Activated CD8-positive, alpha-beta memory T cell treated with anti-CD3 and anti-CD28 coated beads, Interleukin-2, amount 50 U/mL, for 4 hours (primary cell): Measurements from ENCODE around the gene WDR18.
A peak's percentile ranks its signal among the peaks of the same experiment; 100 is the strongest.

Experiments
- DNase-seq: peaks from one replicate; pipeline ENCODE4 v3.0.0-alpha.2; 2020

WDR18 gene

DNA sequence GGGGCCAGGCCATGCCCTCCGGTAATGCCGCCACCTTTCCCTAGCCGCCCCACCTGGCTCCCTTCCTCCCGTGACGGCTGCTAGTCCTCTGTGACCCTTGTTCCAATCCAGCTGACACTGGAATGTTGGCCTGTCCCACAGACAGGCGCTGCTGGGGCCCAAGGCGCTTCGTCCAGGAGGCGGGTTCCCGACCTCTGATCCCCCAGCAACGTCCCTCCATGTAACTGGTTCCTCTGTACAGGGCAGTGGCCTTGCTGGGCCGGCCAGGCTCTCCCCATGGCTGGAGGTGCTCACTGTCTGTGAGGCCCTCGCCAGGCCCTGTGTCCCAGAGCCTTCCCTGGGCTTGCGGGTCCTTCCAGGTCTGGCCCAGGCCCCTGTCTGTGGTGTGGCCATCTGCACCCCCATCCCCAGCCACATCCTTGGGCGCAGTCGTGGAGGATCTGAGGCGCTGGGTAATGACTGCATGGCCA is 9.3 kb downstream of the WDR18 start:
- no peak for DNase-seq

DNA sequence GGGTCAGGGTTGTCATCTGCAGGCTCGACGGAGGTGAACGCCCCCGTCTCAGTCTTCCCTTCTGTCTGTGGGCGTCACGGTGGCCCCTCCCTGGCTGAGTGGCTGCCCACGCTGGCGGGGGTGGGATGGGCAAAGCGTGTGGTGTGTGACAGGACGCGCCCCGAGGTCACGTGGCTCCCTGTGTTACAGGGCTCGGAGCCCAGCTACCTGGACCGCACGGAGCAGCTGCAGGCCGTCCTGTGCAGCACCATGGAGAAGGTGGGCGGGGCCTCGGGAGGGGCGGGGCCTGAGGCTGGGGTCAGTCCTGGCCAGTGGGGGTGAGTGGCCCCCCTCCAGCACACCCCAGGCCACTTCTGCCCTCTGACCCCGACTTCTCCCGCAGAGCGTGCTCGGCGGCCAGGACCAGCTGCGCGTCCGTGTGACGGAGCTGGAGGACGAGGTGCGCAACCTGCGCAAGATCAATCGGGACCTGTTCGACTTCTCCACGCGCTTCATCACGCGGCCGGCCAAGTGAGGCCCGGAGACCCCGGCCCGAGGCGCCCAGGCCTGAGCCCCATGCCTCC is 9.8 kb downstream of the WDR18 start:
- no peak for DNase-seq

DNA sequence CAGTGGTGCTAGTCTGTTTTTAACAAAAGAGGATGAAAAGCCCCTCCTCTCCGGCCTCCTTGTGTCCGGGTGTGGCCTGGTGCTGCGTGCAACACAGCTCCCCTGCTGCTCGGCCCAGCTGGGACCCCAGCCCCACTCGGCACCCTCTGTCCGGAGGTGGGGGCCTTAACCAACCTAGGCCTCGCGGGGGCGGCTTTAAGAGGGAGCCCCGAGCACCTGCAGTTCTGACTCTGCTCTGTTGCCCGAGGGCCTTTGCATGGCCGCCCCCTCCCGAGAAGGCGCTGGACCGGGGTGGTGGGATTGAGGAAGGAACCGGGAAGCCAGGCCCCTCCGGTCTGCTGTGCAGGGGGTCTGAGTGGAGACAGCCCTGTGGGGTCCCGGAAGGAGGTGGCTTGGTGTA is 10.4 kb downstream of the WDR18 start:
- no peak for DNase-seq

DNA sequence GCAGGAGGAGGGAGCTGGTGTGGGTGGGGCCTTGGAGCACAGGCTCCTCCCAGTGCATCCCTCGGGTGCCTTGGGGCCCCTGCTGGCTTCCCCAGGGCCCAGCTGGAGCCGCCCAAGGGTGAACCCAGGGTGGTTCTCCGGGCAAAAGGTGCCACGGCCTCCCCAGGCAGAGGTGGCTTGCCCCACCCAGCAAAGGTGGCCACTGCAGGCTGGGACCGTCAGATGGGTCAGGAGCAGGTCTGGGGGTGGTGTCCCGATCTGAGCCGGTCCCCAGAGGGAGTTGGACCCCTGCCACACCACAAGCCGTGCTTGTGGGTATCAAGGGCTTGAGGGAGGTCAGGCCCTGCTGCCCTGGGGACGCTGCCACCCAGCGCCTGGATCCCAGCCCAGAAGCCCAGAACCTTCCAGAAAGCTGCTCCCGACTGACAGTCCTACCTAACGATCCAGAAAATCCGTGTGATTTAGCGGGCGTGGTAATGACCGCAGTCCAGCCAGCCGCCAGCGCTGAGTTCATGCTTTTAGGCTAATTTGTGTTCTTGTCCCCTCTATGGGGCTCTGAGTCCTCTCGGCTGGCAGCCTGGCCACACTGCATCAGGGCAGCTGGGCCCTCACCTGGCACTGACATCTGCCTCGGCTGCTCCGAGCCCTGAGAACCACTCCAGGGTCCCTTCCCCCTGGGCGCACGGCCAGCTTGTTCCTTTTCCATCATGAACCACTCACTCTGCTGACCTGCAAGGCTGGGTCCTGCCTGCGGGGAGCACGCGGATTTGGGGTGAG is 11.1 kb downstream of the WDR18 start:
- no peak for DNase-seq

DNA sequence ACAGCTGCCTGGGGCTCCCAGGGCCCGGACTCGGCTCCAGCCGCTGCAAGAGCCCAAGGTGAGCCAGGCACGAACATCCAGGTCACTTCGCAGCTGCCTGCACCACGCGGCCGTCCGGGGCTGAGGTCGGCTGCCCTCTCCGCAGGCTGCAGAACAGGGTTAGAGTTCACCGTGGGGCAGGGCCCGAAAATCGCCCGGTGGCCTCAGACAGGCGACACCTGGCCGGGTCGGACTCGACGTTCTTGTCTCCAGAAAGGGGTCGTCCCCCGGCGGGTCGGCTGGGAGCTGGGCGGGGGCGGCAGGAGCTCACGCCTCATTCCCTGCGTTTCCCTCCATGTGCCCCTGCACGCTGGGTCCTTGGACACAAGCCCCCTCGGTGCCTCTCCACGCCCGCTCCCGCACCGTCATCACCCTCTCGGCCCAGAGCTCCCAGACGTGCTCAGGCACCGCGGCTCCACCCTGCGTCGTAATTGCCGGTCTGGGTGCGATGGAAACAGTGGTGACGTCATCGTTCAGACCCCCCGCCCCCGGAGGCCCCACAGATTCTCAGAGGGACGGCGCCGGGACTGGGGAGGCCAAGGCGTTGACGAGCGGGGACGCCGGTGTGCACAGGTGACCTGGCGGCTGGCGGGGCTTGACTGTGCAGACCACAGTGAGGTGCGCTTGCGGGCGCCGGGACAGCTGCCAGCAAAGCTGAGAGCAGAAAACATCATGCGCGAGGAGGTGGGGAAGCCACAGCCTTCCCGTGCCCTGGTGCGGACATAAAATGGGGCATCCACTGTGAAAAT is 12.1 kb downstream of the WDR18 start:
- DNase-seq: peak; percentile 81

DNA sequence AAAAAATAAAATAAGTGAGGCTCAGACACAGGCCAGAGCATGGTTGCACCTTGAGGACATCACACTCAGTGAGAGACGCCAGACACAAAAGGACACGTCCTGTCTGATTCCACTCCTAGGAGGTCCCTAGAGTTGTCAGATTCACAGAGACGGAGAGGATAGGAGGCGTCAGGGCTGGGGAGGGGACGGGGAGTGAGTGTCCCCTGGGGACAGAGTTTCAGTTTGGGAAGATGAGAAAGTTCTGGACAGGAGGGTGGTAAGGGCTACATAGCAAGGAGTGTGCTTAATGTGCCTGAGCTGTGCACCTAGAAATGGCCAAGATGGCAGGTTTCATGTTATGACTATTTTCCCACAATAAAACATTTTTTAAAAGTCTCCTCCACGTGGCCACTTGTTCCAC is 13.9 kb downstream of the WDR18 start:
- no peak for DNase-seq

DNA sequence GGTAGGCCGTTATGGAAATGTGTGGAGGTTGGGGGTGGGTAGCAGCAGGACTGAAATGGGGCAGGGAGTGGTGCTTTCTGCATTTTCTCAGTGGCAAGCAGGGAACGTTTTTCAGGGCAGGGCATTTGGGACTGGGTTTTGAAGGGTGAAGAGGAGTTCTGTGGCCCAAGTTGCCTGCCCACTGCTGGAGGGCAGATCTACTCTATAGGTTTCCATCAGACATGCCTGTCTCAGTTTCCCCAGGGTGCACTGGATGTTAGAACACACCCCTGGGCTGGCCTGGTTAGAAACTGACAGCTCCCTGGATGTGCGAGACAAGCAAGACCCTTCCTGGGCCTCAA is 15.2 kb downstream of the WDR18 start:
- DNase-seq: no peak

DNA sequence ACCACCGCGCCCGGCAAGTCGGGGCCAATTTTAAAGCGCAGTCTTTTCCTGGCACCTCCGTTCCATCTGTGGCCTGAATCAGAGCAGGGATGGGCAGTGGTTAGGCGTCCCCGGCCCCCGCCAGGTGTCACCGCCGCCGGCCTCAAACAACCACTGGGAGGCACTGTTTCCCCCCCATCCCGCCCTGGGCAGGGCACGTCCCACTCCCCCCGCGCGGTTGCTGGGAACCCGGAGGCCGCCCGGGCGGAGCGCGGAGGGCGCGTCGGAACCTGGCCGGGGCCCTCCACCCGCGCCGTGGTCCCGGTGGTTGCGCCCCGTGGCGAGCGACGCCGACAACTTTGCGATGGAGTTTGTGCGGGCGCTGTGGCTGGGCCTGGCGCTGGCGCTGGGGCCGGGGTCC is 15.9 kb downstream of the WDR18 start, which contains the start of gene GRIN3B:
Gene GRIN3B (plus strand): TSS at position 325 of the 400 bp plus-strand sequence. CDS start 19 bp downstream, at position 344.
- peak; percentile 67 for DNase-seq

DNA sequence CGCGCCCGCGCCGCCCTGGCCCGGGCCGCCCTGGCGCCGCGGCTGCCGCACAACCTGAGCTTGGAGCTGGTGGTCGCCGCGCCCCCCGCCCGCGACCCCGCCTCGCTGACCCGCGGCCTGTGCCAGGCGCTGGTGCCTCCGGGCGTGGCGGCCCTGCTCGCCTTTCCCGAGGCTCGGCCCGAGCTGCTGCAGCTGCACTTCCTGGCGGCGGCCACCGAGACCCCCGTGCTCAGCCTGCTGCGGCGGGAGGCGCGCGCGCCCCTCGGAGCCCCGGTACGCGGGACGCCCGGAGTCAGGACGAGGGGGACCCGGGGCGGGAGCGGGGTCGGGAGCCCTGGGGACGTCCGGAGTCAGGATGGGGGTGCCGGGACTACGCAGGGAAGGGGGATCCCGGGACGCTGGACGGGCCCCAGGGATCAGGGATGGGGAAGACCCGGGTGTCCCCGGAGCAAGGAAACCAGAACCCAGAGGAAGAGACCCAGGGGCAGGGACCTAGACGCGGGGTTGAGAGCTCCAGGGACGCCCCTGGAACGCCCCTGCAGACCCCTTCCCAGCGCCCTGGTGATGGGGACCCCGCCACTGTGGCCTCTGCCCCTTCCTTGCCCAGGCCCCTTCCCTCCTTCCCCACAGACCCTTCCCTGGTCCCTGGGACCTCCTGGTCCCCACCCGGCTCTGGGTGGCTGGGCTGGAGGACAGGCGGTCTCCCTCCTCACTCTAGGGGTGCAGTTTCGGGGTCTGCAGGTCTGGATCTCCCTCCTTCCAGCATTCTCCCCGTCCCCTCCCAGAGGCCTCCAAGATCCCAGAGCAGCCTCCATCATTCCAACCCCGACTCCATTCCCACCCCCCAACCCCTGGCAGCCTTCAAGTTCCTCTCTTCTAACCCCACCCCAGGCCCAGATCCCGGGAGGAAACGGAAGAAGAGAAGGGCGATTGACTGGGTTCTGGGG is 16.7 kb downstream of the WDR18 start:
- no peak for DNase-seq

DNA sequence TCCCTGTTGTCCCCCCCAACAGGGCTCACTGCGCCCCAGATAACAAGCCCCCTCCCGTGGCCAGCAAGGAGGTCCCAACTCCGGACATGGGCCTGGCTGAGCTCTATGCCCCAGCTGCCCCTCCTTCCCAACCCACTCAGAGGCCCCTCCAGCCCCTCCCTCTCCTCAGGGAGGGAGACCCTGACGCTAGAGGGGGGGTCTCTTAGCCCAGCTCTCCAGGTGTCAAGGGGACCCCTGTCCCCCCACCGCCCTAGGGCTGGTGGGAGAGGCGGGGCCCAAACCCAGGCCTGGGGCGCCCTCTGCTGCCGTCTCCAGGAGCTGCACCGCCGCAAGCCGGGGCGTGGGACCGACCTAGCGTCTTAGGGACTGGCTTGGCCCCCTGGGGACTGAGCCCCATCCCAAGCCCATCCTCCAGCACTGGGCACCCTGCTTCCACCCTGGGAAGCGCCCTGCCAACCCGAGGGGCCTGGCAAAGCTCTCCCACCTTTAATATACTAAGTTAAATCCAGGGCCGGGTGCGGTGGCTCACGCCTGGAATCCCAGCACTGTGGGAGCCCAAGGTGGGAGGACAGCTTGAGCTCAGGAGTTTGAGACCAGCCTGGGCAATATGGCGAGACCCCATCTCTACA is 17.5 kb downstream of the WDR18 start:
- peak; percentile 78 for DNase-seq

DNA sequence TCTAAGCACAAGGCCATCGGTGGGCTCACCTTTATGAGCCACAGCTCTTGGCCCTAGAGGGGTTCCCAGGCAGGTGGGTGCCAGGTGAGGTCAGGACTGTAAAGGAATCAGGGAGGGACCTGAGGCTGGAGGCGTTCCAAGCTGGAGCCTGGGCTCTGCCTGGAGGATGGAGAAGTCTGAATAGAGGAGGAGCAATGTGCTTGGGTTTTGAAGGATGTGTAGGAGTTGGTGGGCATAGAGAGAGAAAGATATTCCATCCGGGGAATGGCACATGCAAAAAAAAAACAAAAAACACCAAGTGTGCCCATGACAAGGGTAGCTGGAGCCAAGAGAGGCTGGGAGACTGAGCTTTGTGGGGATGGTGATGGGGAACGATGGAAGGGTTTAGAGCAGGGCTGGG is 18.5 kb downstream of the WDR18 start:
- DNase-seq: no peak

DNA sequence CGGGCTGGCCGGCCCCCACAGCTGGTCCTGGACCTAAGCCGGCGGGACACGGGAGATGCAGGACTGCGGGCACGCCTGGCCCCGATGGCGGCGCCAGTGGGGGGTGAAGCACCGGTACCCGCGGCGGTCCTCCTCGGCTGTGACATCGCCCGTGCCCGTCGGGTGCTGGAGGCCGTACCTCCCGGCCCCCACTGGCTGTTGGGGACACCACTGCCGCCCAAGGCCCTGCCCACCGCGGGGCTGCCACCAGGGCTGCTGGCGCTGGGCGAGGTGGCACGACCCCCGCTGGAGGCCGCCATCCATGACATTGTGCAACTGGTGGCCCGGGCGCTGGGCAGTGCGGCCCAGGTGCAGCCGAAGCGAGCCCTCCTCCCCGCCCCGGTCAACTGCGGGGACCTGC is 19.1 kb downstream of the WDR18 start:
- no peak for DNase-seq

DNA sequence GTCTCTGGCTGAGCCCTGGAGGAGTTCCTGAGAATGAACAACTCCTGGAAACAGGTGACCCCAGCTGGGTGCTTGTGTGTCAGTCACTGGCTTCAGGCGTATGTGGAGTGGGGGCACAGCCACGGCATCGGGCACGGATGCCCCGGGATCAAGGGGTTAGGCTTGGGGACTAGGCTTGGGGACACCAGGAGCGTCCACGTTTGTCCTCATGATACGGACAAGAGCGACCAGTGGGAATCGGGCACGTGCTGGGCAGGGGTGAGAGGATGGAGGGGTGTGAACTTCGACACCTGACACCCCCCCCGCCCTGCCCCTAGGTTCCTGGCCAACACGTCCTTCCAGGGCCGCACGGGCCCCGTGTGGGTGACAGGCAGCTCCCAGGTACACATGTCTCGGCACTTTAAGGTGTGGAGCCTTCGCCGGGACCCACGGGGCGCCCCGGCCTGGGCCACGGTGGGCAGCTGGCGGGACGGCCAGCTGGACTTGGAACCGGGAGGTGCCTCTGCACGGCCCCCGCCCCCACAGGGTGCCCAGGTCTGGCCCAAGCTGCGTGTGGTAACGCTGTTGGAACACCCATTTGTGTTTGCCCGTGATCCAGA is 20.2 kb downstream of the WDR18 start:
- DNase-seq: no peak

DNA sequence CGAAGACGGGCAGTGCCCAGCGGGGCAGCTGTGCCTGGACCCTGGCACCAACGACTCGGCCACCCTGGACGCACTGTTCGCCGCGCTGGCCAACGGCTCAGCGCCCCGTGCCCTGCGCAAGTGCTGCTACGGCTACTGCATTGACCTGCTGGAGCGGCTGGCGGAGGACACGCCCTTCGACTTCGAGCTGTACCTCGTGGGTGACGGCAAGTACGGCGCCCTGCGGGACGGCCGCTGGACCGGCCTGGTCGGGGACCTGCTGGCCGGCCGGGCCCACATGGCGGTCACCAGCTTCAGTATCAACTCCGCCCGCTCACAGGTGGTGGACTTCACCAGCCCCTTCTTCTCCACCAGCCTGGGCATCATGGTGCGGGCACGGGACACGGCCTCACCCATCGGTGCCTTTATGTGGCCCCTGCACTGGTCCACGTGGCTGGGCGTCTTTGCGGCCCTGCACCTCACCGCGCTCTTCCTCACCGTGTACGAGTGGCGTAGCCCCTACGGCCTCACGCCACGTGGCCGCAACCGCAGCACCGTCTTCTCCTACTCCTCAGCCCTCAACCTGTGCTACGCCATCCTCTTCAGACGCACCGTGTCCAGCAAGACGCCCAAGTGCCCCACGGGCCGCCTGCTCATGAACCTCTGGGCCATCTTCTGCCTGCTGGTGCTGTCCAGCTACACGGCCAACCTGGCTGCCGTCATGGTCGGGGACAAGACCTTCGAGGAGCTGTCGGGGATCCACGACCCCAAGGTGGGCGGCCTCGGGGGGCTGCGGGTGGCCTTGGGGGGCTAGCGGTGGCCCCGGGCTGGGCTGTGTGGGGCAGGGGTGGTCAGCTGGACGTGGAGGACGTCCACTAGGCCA is 20.9 kb downstream of the WDR18 start:
- DNase-seq: peak; percentile 24

DNA sequence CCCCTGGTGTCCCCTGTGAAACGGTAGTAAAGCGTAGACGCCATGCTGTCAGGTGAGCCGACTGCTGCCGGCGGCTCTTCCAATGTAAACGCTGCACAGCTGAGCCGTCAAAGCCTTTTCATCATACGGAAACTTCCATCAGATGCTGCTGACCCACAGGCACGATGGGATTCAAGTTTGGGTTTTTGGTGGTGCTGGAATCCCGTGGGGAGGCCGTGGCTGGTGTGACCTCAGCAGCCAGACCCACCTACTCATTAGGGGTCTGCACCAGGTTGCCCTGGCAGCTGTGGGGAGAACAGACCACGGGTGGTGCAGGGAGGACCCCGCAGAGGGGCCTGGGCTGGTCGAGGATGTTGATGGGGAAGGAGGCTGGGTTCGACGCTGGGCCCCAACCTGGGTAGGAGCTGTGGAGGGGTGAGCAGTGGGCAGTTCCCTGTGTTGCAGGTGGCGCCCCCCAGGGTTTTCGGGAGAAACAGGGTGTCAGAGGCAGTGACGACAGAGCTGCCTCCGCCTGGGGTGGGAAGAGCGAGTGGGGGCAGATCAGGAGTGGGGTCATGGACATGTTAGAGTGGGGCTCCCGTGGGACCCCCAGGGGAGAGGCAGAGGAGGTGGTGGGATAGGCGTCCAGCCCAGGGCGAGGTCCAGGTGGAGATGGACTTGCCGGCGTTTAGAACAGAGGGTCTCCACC is 22.7 kb downstream of the WDR18 start:
- DNase-seq: no peak

DNA sequence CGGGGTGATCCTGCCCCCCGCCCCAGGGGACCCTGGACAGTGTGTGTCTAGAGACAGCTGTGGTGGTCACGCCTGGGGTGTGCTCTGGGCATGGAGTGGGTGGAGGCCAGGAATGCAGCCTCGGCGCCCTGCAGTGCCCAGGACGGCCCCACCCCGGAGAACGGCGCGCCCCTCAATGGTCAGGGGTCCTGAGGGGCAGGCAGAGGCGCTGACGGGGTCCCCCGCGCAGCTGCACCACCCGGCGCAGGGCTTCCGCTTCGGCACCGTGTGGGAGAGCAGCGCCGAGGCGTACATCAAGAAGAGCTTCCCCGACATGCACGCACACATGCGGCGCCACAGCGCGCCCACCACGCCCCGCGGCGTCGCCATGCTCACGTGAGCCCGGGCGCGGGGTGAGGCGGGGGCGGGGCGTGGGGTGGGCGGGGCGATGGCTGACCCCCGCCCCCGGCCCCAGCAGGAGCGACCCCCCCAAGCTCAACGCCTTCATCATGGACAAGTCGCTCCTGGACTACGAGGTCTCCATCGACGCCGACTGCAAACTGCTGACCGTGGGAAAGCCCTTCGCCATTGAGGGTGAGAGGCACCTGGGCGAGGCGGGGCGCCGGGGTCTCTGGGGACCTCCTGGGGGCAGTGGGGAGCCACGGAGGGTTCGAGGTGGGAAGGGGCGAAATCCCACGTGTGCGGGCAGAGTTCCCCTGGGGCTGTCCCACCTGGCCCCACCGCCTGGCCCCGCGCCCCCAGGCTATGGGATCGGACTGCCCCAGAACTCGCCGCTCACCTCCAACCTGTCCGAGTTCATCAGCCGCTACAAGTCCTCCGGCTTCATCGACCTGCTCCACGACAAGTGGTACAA is 23.5 kb downstream of the WDR18 start:
- DNase-seq: no peak

DNA sequence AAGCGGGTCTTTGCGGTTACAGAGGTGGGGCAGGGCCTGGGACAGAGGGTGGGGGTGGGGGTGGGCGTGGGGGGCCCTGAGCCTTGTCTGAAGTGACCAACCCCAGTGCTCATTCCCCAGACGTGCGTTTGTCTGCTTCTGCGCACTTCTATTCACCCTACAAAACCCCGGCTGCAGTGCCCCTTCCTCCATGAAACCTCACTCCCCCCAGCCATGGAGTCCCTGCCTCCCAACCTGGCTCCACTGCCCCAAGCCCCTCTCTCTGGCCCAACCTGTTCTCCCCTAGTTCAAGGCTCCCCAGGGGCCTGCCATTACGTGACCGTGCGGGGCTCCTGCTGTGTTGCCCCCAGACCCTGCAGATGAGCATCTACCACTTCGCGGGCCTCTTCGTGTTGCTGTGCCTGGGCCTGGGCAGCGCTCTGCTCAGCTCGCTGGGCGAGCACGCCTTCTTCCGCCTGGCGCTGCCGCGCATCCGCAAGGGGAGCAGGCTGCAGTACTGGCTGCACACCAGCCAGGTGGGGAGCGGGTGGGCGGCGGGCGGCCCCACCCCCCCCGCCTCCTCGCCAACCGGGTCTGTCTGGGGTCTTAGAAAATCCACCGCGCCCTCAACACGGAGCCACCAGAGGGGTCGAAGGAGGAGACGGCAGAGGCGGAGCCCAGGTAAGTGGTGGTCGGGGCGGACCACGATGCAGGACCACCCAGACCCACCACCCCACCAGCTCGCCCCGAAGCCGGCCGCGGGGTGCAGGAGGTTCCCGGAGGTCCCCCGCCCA is 24.3 kb downstream of the WDR18 start:
- no peak for DNase-seq
